Activated naive CD4-positive, alpha-beta T cell (primary cell): ENCODE results near the gene CIB1.
"Not testable (repeated sequence)": the region's sequence is repeated elsewhere in the genome, so short reads cannot be mapped to it uniquely, and the experiment has no call there.

Experiments
- DNase-seq, 4 experiments: peaks; one replicate each; lab custom pipeline; 2025; lab: John Stamatoyannopoulos, UW

Gene CIB1

GRCh38 chr15:90192961-90193786, 40.6 kb downstream of the CIB1 start:
- DNase-seq = no peak

GRCh38 chr15:90191794-90192509, 41.8 kb downstream of the CIB1 start:
- DNase-seq = peak in 2 of 4 experiments; percentile 10 to 48

GRCh38 chr15:90191344-90191687, 42.4 kb downstream of the CIB1 start:
- DNase-seq = no peak

- DNase-seq = no peak
These were observed 43.0 kb downstream of the CIB1 start for GRCh38 chr15:90190606-90191343.

- no peak for DNase-seq
These were observed 43.8 kb downstream of the CIB1 start for GRCh38 chr15:90189781-90190467.

- DNase-seq = no peak
These were observed 44.6 kb downstream of the CIB1 start for GRCh38 chr15:90188914-90189748.

- not testable (repeated sequence) for DNase-seq
These were observed 45.7 kb downstream of the CIB1 start for GRCh38 chr15:90188065-90188464.

GRCh38 chr15:90187257-90187868, 46.4 kb downstream of the CIB1 start:
- DNase-seq = no peak

GRCh38 chr15:90184786-90185704, 48.7 kb downstream of the CIB1 start:
- DNase-seq = peak in 2 of 4 experiments; percentile 22 to 61

- no peak for DNase-seq
These were observed 49.5 kb downstream of the CIB1 start for GRCh38 chr15:90184119-90184785.

GRCh38 chr15:90181776-90182175, 52.0 kb downstream of the CIB1 start:
- no peak for DNase-seq
